GM21528 (cell line): ENCODE results near the gene RGS8.

Experiments
- ATAC-seq: cut with Tn5 transposase; IDR thresholded peaks from one replicate; pipeline ENCODE4 v1.9.1; 2021; ENCODE audit warnings: mild to moderate bottlenecking, moderate library complexity; ENCODE audit not compliant: unreplicated experiment, low FRiP score

Gene RGS8

DNA sequence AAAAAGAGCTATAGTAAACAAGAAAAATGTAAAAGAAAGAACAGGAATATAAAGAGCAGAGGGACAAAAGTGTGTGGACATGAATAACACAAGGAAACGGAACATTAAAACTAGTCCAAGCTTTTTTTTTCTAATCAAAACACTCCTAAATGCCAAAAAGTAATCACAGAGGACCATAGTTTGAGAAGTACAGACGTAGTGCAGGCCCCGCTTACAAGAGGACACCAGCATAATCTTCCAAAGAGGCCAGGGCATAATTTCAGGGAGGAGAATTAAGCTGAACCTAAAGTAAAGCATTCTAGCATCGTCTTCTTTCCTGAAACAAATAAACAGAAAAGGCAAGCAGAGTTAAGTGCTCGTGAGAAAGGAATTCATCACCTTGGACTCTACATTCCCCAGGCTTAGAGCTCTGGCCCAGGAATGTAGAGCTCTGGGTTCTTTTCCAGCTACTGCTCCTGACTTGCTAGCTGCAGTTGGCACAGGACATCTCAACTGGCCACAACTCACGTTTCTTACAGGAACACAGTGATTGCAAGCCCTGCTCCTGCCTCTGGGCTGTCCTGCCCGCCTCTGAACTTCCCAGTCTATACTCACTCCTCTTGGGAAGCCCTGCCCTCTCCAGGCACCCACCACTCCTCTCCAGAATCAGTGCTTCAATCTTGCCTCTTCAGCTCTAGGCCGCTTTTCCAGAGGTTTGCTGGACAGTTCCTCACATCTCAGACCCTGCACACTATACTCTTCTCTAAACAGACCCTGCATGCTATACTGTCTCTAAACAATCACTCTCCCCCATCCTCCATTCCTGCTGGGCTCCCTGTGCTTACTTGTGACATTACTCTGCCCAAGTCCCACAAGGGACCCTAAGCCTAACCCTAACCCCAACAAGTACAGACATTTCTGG is 9.8 kb downstream of the RGS8 start:
- ATAC-seq = no peak

GRCh38 chr1:182672487-182672836 is 11.9 kb downstream of the RGS8 start:
- no peak for ATAC-seq

DNA sequence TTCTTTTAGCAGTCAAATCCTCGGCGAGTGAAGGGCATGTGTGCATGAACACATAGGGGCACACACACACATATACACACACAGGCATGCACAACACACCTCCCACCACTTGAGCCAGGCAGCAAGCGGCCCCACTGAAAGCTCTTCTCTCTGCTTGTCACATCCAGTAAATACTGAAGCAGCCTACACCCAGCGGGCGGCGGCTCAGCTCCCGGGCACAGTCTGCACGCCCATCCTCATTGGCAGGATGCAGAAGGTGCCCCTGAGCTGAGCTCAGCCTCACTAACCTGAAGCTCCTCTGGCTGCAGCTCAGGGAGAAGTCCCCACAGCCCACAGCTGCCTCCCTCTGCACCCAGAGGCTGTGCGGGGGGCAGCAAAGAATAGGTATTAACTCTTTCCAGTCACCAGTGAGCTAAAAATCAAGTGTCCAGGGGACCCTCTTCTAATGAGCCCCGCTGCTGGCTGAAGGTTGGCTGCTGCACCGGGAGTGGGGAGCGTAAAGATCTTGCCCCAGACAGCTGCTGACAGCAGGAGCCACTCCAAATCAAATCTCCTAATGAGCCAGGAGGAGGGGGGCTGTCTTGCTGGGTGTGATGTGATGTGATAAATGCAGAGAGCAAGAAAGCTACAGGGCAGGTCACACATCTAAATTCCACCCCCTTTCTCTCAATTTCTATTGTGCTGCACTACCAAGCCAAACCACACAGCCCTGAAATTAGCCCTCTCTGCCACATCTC is 12.5 kb downstream of the RGS8 start:
- no peak for ATAC-seq

GRCh38 chr1:182670032-182670749 is 14.2 kb downstream of the RGS8 start:
- no peak for ATAC-seq

DNA sequence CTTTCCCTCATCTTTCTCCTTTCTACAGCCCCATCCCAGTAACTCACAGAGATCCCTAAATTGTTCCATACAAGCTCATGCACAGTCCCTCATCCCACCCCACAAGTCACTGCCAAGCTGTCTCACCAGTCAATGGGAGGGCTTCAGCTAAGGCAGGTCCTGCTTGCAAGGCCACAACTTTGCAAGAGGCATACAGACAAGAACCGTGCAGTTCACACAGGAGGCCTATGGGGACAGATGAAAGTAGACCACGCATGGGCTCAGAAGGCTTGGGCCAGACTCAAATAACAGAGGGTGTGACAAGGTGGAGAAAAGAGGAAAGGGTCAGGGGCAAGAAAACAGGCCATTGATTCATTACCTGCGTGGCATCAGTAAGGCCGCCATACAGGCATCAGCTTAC is 15.1 kb downstream of the RGS8 start:
- no peak for ATAC-seq

- ATAC-seq = no peak
These were observed 15.8 kb downstream of the RGS8 start for GRCh38 chr1:182668521-182669054.

DNA sequence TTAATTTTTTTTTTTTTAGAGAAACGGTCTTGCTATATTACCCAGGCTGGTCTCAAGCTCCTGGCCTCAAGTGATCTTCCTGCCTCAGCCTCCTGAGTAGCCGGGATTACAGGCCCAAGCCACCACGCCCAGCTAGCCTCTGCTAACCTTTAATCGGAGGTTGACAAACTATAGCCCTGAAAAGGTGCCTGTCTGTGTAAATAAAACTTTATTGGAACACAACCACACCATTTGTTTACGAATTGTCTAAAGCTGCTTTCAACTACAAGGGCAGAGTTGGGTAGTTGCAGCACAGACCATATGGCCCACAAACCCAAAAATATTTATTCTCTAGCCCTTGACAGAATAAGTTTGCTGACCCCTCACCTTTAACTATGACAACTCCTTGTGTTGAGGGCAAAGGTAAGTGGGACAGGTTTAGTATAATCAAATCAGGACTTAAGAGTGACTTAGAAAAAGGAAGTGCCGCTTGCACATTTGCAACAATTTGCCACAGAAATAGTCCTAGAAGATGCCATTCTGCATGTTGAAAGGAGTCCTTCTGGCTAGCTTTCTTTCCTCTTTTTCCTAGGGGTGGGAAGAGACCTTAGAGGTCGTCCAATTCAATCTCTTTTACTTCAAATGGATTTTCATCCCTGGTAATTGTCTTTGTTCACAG is 16.4 kb downstream of the RGS8 start:
- no peak for ATAC-seq

- ATAC-seq = no peak
These were observed 17.7 kb downstream of the RGS8 start for GRCh38 chr1:182666706-182667105.

GRCh38 chr1:182664296-182664695 is 20.1 kb downstream of the RGS8 start:
- ATAC-seq = no peak

GRCh38 chr1:182662956-182663355 is 21.4 kb downstream of the RGS8 start:
- ATAC-seq = no peak

GRCh38 chr1:182662121-182662890 is 22.1 kb downstream of the RGS8 start:
- ATAC-seq = no peak

- ATAC-seq = no peak
These were observed 26.3 kb downstream of the RGS8 start for GRCh38 chr1:182658055-182658454.

DNA sequence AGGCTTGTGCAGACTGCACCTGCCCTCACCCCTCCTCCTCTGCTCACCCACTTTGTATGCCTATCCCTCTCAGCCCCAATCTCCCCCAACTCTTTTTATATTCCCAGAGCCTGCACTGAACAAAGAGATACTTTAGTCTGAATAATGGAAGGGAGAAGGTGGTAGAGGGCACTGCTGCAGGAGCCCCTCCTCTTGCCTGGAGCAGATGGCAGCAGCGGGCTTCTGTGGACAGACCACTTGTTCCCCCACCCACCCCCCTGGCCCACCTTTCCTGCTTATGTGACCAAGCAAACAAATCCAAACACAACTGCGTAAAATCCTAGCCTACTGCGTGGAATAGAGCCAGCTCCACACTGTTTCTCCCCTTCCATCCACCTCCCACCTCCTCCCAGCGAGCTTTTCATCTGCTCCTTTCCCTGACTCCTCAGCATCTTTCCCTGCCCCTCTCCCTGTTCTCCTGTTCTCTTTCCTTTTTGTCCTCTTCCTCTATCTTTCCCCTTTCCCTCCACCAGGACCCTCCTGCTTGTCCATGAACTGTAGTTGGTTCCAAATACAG is 27.5 kb downstream of the RGS8 start:
- ATAC-seq = no peak

DNA sequence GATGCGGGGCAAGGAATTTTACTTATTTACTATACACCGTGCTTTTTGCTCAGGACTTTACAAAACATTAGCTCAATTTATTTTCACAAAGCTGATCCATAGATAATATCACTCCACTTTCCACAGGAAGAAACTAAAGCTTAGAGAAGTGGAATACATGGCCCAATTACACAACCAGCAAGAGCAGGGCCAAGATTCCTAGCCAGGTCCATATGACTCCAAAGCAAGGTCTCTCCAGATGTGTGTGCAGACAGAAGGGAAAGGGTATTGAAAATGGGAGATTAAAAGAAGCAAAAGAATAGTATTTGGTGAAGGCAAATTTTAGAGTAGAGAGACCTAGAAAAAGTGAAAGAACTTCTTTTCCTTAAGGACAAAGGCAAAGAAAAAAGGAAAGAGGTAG is 30.4 kb downstream of the RGS8 start:
- no peak for ATAC-seq

DNA sequence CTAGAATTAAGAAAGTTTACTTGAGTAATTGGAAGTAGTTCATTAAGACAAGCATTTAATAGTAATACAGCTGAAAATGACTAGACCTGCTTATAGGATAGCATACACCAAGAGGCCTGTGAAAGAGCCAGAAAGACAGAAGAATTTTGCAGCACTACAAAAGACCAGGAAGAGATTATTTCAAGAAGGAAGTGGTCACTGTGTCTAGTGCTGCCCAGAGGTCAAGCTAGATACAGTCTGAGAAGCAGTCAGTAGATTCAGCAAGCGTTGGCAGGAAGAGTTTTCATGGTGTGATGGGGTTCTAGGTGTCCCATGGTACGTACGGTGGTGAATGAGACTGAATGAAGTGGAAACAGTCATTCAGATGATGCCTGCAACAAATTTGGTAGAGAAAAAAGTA is 31.5 kb downstream of the RGS8 start:
- no peak for ATAC-seq

- ATAC-seq = no peak
These were observed 33.1 kb downstream of the RGS8 start for GRCh38 chr1:182651339-182651724.

DNA sequence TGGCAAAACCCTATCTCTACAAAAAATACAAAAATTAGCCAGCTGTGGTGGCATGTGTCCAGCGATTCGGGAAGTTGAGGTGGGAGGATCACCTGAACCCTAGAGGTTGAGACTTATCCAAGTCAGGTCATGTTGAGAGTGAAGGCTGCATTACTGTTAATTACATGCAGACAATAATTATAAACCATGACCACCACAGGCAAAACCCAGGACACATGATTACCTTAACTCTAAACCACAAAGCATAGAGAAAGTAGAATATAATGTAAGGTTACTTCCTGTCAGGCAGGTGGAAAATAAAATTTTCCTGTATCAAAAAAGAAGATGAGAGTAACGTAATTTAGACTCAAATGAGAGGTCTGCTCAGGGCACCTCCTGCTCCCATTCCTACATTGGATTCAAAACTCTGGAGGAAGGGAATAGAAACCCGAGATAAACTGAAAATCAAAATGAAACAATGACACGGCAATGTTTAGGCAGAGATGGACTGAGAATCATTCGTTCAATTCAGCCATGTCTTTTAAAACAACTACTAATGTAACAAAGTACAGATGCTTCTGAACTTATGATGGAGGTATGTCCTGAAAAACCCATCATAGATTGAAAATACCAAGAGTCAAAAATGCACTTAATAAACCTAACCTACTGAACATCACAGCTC is 33.6 kb downstream of the RGS8 start:
- ATAC-seq = no peak

GRCh38 chr1:182649041-182649440 is 35.3 kb downstream of the RGS8 start:
- no peak for ATAC-seq

DNA sequence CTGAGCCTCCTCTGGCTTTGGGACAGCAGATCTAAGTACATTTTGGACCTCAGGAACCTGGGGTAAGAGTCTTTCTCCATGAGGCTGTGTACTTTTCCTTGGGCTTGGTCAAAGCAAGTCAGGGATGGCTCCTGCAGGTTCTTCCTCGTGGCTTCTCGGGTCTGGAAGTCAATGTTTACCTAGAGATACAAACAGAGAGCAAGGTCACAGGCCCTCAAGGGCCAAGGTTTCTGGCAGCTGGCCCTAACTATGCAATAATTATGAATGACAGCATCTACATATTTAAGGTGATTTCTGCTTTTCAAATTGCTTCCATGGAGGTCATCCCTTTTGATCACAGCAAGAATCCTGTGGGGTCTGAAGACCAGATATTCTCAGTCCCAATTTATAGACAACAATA is 37.6 kb downstream of the RGS8 start:
- ATAC-seq = no peak
